MCF 10A (cell line): ENCODE results near the gene ZCCHC12. TPM values are rescaled to one million over a fixed set of nuclear protein-coding genes. Genes with fewer than 3 reads are reported as not detected.
"Not testable (repeated sequence)": the region's sequence is repeated elsewhere in the genome, so short reads cannot be mapped to it uniquely, and the experiment has no call there.

Experiments
- BruUV-seq: library from RNA; stranded (reverse); fragments of 400-500 nt; replicated peaks from 2 replicates; lab custom pipeline; 2021; lab: Mats Ljungman, UMichigan
- CTCF ChIA-PET: fragments of 300-600 bp; sonication (Branson Sonifier 250); formaldehyde crosslinking; extraction: SDS; loops from one replicate; lab custom pipeline; 2021; ENCODE audit warnings: antibody characterized with exemption, inconsistent platforms; lab: Yijun Ruan, JAX
- POLR2A ChIA-PET: fragments of 300-600, 350-650 bp; sonication (Branson Sonifier 250); formaldehyde crosslinking; extraction: SDS; loops from one replicate; lab custom pipeline; 2020; ENCODE audit warnings: antibody characterized with exemption, inconsistent platforms; lab: Yijun Ruan, JAX
- DNase-seq: peaks from one replicate; pipeline ENCODE4 v3.0.0-alpha.2; 2018; ENCODE audit not compliant: unreplicated experiment
- H3K27ac Mint-ChIP-seq: one replicate; pipeline ENCODE4 v1.8.0; 2022; ENCODE audit warnings: mild to moderate bottlenecking, low read depth, mixed read lengths; ENCODE audit not compliant: unreplicated experiment
- H3K27me3 Mint-ChIP-seq: one replicate; pipeline ENCODE4 v1.8.0; 2022; ENCODE audit warnings: mixed read lengths; ENCODE audit not compliant: insufficient read depth, unreplicated experiment
- H3K36me3 Mint-ChIP-seq: one replicate; pipeline ENCODE4 v1.8.0; 2022; ENCODE audit warnings: mild to moderate bottlenecking, moderate library complexity, mixed read lengths; ENCODE audit not compliant: insufficient read depth, unreplicated experiment
- H3K4me1 Mint-ChIP-seq: one replicate; pipeline ENCODE4 v1.8.0; 2022; ENCODE audit warnings: mixed read lengths; ENCODE audit not compliant: insufficient read depth, unreplicated experiment
- H3K4me3 Mint-ChIP-seq: one replicate; pipeline ENCODE4 v1.8.0; 2022; ENCODE audit warnings: mild to moderate bottlenecking, moderate library complexity, mixed read lengths; ENCODE audit not compliant: unreplicated experiment
- H3K9me3 Mint-ChIP-seq: one replicate; pipeline ENCODE4 v1.8.0; 2022; ENCODE audit warnings: mixed read lengths; ENCODE audit not compliant: unreplicated experiment
- intact Hi-C: fragments of 100-400 bp; cut with micrococcal nuclease; formaldehyde crosslinking; loops from 2 replicates; pipeline ENCODE4 v1.14.1; 2022
- total RNA-seq: library from RNA; stranded (reverse); gene quantifications from 2 replicates; pipeline ENCODE4 v1.2.3, GENCODE V29; 2022
- TF ChIP-seq, protein P1 (sequence below): fragments of 200-600 bp; IDR thresholded peaks from one replicate; pipeline ENCODE4 v1.8.0; 2022; ENCODE audit warnings: antibody characterized with exemption, mild to moderate bottlenecking; ENCODE audit not compliant: unreplicated experiment

Gene ZCCHC12
- total RNA-seq, 1 experiment from 2014 or later, result not detected

DNA sequence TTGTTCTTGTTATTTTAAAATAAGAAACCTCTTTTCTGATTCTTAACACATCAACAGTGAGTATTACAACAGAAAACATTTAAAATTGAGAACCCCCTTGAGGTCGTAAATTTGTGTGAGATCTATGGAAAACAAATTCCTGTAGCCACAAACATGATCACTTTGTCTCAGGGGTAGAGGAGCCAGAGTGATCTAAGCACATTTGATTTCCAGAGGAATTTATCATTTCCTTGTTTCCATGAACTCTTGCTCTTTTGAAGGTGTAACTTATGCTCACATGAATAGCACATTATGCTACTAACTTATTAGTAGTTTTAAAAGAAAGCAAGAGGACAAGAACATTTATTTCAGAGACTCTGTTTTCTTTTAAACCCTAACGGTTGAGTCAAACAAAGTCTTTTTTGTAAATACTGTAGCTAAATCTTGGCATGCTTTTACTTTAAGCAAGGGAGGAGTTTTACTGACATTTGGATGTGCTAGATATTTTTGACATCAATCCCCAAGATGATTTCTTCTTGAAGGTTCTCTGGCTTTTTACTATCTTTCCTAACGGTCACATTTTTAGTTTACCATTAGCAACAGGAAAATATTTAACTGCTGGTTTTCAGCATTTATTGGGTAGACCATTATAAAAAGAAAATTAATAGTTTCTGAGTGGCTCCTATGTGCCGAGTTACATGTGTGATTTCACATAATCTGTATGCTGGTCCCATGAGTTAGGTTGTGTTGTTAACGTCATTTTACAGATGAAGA lies 27.9 kb upstream of the ZCCHC12 start:
- POLR2A ChIA-PET, result no interaction called here
- H3K4me3 Mint-ChIP-seq, result no peak overlapping the region
- no peaks in the 10 kb centered on the region for H3K4me1 Mint-ChIP-seq
- TF ChIP-seq, protein P1, sequence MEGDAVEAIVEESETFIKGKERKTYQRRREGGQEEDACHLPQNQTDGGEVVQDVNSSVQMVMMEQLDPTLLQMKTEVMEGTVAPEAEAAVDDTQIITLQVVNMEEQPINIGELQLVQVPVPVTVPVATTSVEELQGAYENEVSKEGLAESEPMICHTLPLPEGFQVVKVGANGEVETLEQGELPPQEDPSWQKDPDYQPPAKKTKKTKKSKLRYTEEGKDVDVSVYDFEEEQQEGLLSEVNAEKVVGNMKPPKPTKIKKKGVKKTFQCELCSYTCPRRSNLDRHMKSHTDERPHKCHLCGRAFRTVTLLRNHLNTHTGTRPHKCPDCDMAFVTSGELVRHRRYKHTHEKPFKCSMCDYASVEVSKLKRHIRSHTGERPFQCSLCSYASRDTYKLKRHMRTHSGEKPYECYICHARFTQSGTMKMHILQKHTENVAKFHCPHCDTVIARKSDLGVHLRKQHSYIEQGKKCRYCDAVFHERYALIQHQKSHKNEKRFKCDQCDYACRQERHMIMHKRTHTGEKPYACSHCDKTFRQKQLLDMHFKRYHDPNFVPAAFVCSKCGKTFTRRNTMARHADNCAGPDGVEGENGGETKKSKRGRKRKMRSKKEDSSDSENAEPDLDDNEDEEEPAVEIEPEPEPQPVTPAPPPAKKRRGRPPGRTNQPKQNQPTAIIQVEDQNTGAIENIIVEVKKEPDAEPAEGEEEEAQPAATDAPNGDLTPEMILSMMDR, result no peak
- intact Hi-C loops, result no loop called here
- BruUV-seq, result no TSS peak
- DNase-seq, result no peak
- no peak overlapping the region for H3K27ac Mint-ChIP-seq
- CTCF ChIA-PET, result interaction anchor here (1.1 to 2.8 kb wide), 3 partner anchors 14 to 168 kb away, joined by 3 to 11 read pairs (median 6); no protein-coding TSS in a partner anchor
- H3K9me3 Mint-ChIP-seq, result no peaks in the 10 kb centered on the region
- peaks cover 9% of the 10 kb centered on the region for H3K36me3 Mint-ChIP-seq
- H3K27me3 Mint-ChIP-seq, result peaks cover 18% of the 10 kb centered on the region

DNA sequence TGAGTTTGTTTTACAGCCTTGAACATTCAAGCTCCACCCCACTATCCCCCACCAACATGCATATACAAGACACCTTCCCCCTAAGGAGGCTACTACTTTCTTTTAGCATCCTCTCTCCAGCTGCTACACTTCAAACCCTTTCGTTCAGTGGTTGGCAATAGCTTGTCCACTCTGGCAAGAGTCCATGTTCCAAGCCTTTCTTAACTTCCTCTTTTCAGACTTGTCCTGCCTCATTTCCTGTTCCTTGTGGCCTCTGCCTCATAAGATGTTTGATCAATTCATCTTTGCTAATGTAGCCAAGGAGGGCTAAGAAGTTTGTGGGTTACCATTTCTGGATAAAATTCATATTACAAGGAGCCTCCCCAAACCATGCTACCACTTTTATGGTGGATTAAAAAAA lies 20.8 kb upstream of the ZCCHC12 start:
- Mint-ChIP-seq H3K9me3 (peaks cover 7% of the 10 kb centered on the region), H3K36me3 (no peaks in the 10 kb centered on the region), H3K4me3 (no peak overlapping the region), H3K4me1 (no peaks in the 10 kb centered on the region), H3K27ac (no peak overlapping the region), H3K27me3 (peaks cover 26% of the 10 kb centered on the region)
- peak; percentile 18 for DNase-seq
- CTCF ChIA-PET, result interaction anchor here (0.6 to 2.0 kb wide), 5 partner anchors 47 to 176 kb away, joined by 3 to 11 read pairs (median 4); no protein-coding TSS in a partner anchor
- POLR2A ChIA-PET, result interaction anchor here (0.7 kb wide), 1 partner anchor 141 kb away, joined by 3 read pairs; no protein-coding TSS in a partner anchor
- BruUV-seq, result no TSS peak
- intact Hi-C loops, result no loop called here
- TF ChIP-seq, protein P1, result no peak

- H3K9me3 Mint-ChIP-seq, result peaks cover 7% of the 10 kb centered on the region
- H3K36me3 Mint-ChIP-seq, result no peaks in the 10 kb centered on the region
- peak; percentile 63 for DNase-seq
- ChIA-PET POLR2A (no interaction called here), CTCF (interaction anchor here (0.5 to 5.8 kb wide), 24 partner anchors 9 to 259 kb away, joined by 3 to 75 read pairs (median 4); partner anchors contain the start of gene ZCCHC12)
- no peaks in the 10 kb centered on the region for H3K4me1 Mint-ChIP-seq
- peaks cover 48% of the 10 kb centered on the region for H3K27me3 Mint-ChIP-seq
- H3K4me3 Mint-ChIP-seq, result no peak overlapping the region
- no peak overlapping the region for H3K27ac Mint-ChIP-seq
- TF ChIP-seq, protein P1, result peak; percentile 76
- BruUV-seq, result no TSS peak
- intact Hi-C loops, result loop anchor here (1.0 kb wide), 5 partner anchors 163 to 348 kb away; no protein-coding TSS in a partner anchor
Observed at GRCh38 chrX:118807151-118808017, 16.2 kb upstream of the ZCCHC12 start.

GRCh38 chrX:118817257-118817656 lies 6.4 kb upstream of the ZCCHC12 start:
- H3K9me3 Mint-ChIP-seq, H3K4me1 Mint-ChIP-seq, BruUV-seq, H3K4me3 Mint-ChIP-seq, H3K27ac Mint-ChIP-seq, H3K36me3 Mint-ChIP-seq, POLR2A ChIA-PET, intact Hi-C loops, DNase-seq: not testable (repeated sequence)
- H3K27me3 Mint-ChIP-seq, result peaks cover 29% of the 10 kb centered on the region
- CTCF ChIA-PET, result interaction anchor here (0.8 kb wide), 1 partner anchor 190 kb away, joined by 4 read pairs; no protein-coding TSS in a partner anchor
